ENCODE data around the gene LRCH1. TPM values are rescaled to one million over a fixed set of nuclear protein-coding genes. Genes with fewer than 3 reads are reported as not detected.

LRCH1 gene
- total RNA-seq = 11.5 and 12.5 TPM in 2 replicates

GRCh38 chr13:46552889-46553520, at the start of gene LRCH1:
TSS of gene LRCH1 (plus strand) at chr13:46553170. CDS start at chr13:46553397, 227 bp downstream.

GRCh38 chr13:46796515-46797474, 243.8 kb downstream of the LRCH1 start, which contains the start of gene ESD:
TSS of gene ESD (minus strand) at chr13:46797161. CDS start at chr13:46791413, 5,748 bp downstream.

Small RNAs within 50 kb of the gene (small RNA-seq; reads per million reads assigned to genes)
- not detected for gene AL359880.1

Other genes with a start within 250 kb of the LRCH1 start
- gene RUBCNL, start 165.9 kb upstream of the LRCH1 start, total RNA-seq = 3.9 and 7.0 TPM in 2 replicates
- gene ESD, start 244.0 kb downstream of the LRCH1 start, total RNA-seq = 101 and 111 TPM in 2 replicates